ENCODE measurements around the gene C1QTNF8. TPM values are rescaled to one million over a fixed set of nuclear protein-coding genes. Genes with fewer than 3 reads are reported as not detected.
A peak's percentile ranks its signal among the peaks of the same experiment; 100 is the strongest.

Gene C1QTNF8
- total and polyA plus RNA-seq, 2 of the 13 experiments (the other 11 are each of a cell fraction or from before 2014, with no cell fraction given) = 0.09 TPM; not detected in 1

DNA sequence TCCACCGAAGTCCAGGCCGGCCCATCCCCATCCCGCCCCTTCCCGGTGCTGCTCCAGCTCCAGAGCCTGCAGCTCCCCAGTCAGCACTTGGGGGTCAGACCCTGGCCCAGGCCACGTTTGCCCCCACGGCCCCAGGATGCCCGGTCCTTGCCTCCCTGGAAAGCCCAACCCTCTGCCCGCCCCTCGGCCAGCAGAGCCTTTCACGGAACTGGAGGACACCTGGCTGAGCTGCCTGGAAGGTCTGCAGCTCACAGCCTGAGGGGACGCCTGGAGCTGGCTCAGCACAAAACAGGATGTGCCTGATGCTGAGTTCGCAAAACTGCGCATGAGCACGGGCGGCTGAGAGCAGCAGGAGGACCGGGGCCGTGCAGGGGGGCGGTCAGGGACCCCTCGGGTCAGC, 53.2 kb downstream of the C1QTNF8 start (continued):
- TF ChIP-seq ATF6 (CRISPR knock-in tag; conservative IDR thresholded peaks at IDR 0.05) = no peak
- peak; percentile 78 to 89 for TF ChIP-seq MAFK (conservative IDR thresholded peaks at IDR 0.05 in 1 of 2, IDR thresholded peaks at IDR 0.05 in 1 of 2; ENCODE audit: low read length in 2 of 2)

DNA sequence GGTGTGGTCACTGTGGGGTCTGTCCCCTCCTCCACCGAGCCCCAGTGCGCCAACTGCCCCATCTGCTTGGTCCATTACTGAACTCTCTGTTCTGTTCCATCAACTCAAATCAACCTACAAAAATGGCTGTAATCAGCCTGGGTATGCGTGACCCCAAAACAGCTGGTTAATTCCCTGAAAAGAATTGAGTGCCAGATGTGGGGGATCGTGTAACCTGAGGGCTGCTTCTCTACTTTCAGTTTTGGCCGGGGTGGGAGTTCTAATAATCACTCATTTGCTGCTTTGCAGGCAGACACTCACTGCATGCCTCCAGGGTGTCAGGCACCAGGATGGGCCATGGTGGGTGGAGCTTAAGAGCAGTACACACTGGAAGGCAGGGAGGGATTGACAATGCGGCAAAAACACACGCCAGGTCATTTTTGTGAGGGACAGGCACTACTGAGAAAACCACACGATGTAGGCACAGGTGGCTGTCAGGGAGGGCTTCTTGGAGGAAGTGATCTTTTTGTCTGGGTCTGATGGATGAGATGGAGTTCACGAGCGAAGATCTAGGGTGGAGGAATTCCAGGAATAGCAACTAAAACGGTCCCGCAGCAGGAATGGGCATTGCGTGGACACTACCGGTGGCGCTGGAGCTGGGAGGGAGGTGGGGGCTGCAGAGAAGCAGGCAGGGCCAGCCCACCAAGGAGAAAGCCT, 53.8 kb downstream of the C1QTNF8 start:
- Histone ChIP-seq H3K4me2 (ENCODE audit: low read depth, low read length) (no peak overlapping the region), H3K27me3 (ENCODE audit: control insufficient read depth in 1 of 2, insufficient read depth in 2 of 2, low read length in 2 of 2) (peaks cover 12 to 53% of the 10 kb centered on the region in 2 experiments), H3K4me1 (ENCODE audit: insufficient read depth, low read length) (no peaks in the 10 kb centered on the region), H4K20me1 (ENCODE audit: insufficient read depth, low read length) (no peaks in the 10 kb centered on the region), H3K9me3 (ENCODE audit: low read length) (no peaks in the 10 kb centered on the region), H3K27ac (ENCODE audit: extremely low read length, insufficient read depth, low read length) (no peak overlapping the region), H3K79me2 (ENCODE audit: insufficient read depth, low read length) (no peaks in the 10 kb centered on the region), H3K4me3 (replicated peaks in 1 of 3; ENCODE audit: insufficient read depth in 1 of 3, low read depth in 2 of 3, low read length in 3 of 3) (no peak overlapping the region), H2AFZ (ENCODE audit: low read length) (no peak overlapping the region), H3K9ac (ENCODE audit: insufficient read depth, low read depth, low read length) (no peak overlapping the region), H3K36me3 (replicated peaks in 1 of 2; ENCODE audit: control insufficient read depth in 1 of 2, insufficient read depth in 2 of 2, low read length in 2 of 2) (no peaks in the 10 kb centered on the region)
- ChIA-PET CTCF (ENCODE audit: low intra/inter-chr PET ratio, low total read pairs) (no interaction called here), POLR2A (no interaction called here)
- no TSS peak for BruUV-seq (replicated peaks)
- WGBS (ENCODE audit: low lambda C conversion rate) = 56% methylated on average over 15 of the region's 15 CpGs
- intact Hi-C loops (cut with micrococcal nuclease; ENCODE audit: unreplicated experiment) (no loop called here), in situ Hi-C loops (cut with HindIII; ENCODE audit: extremely low pct_ligation_motif_present, low pct_unique_long_range_greater_than_20kb) (no loop called here)
- FAIRE-seq = no peak
- no peak for ATAC-seq
- no peak for DNase-seq (ENCODE audit: low spot score)
- TF ChIP-seq YEATS4 (CRISPR knock-in tag; IDR thresholded peaks at IDR 0.05; ENCODE audit: borderline replicate concordance) (no peak), ZBTB20 (CRISPR knock-in tag; IDR thresholded peaks at IDR 0.05; ENCODE audit: borderline replicate concordance, low read depth) (no peak), ZSCAN22 (CRISPR knock-in tag; IDR thresholded peaks at IDR 0.05) (no peak), ZNF558 (CRISPR knock-in tag; IDR thresholded peaks at IDR 0.05; ENCODE audit: borderline replicate concordance) (no peak), HOXA7 (CRISPR knock-in tag; IDR thresholded peaks at IDR 0.05) (no peak), ZNF839 (CRISPR knock-in tag; IDR thresholded peaks at IDR 0.05; ENCODE audit: borderline replicate concordance) (no peak), NR3C1 (CRISPR knock-in tag; IDR thresholded peaks at IDR 0.05) (no peak), THAP7 (CRISPR knock-in tag; IDR thresholded peaks at IDR 0.05) (no peak), CEBPB (IDR thresholded peaks at IDR 0.05; ENCODE audit: borderline replicate concordance, low read depth, low read length) (no peak), TBX3 (IDR thresholded peaks at IDR 0.05; ENCODE audit: borderline replicate concordance) (no peak), SKI (IDR thresholded peaks at IDR 0.05; ENCODE audit: partially characterized antibody) (no peak), MTERF4 (CRISPR knock-in tag; IDR thresholded peaks at IDR 0.05) (no peak), SRF (IDR thresholded peaks at IDR 0.05; ENCODE audit: low read depth, low read length) (no peak)
- TF ChIP-seq, protein P1, sequence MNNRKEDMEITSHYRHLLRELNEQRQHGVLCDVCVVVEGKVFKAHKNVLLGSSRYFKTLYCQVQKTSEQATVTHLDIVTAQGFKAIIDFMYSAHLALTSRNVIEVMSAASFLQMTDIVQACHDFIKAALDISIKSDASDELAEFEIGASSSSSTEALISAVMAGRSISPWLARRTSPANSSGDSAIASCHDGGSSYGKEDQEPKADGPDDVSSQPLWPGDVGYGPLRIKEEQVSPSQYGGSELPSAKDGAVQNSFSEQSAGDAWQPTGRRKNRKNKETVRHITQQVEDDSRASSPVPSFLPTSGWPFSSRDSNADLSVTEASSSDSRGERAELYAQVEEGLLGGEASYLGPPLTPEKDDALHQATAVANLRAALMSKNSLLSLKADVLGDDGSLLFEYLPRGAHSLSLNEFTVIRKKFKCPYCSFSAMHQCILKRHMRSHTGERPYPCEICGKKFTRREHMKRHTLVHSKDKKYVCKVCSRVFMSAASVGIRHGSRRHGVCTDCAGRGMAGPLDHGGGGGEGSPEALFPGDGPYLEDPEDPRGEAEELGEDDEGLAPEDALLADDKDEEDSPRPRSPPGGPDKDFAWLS (CRISPR knock-in tag; IDR thresholded peaks at IDR 0.05; ENCODE audit: borderline replicate concordance) = no peak
